AG09309 (cell line): ENCODE results near the gene NUBP2.

Source experiments
- DNase-seq: peaks from one replicate; pipeline ENCODE4 v3.0.0-alpha.2; 2010; ENCODE audit warnings: low read depth
- H3K4me3 ChIP-seq: 2 replicates; pipeline ENCODE4 v1.5.1; 2011; ENCODE audit warnings: mild to moderate bottlenecking, low read depth, low read length, moderate library complexity; ENCODE audit not compliant: control insufficient read depth
- TF ChIP-seq, protein P1 (sequence below): IDR thresholded peaks from 2 replicates; pipeline ENCODE4 v1.5.1; 2011; ENCODE audit warnings: mild to moderate bottlenecking, low read depth, low read length, inconsistent platforms; ENCODE audit not compliant: insufficient read depth, control insufficient read depth; ENCODE audit errors: missing control alignments

NUBP2 gene

DNA sequence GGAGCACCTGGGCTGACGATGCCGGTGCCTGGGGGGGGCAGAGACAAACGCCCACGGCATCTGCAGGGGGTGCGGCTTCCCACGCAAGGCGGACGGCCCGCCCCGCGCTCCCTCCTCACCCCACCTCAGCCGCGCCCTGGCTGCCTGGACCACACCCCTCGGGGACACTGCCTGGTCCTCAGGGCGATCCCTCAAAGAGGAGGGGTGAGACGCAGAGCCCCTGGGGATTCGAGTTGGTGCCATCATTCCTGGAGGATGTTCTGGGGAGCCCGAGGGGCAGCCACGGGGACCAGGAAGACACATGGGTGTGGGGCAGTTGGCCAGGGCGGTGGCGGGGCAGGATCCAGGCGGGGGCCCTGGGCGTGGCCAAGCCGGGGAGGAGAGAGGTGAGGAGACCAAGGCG, 6.9 kb downstream of the NUBP2 start:
- TF ChIP-seq, protein P1, sequence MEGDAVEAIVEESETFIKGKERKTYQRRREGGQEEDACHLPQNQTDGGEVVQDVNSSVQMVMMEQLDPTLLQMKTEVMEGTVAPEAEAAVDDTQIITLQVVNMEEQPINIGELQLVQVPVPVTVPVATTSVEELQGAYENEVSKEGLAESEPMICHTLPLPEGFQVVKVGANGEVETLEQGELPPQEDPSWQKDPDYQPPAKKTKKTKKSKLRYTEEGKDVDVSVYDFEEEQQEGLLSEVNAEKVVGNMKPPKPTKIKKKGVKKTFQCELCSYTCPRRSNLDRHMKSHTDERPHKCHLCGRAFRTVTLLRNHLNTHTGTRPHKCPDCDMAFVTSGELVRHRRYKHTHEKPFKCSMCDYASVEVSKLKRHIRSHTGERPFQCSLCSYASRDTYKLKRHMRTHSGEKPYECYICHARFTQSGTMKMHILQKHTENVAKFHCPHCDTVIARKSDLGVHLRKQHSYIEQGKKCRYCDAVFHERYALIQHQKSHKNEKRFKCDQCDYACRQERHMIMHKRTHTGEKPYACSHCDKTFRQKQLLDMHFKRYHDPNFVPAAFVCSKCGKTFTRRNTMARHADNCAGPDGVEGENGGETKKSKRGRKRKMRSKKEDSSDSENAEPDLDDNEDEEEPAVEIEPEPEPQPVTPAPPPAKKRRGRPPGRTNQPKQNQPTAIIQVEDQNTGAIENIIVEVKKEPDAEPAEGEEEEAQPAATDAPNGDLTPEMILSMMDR, result no peak
- H3K4me3 ChIP-seq, result no peak overlapping the region
- DNase-seq, result no peak

DNA sequence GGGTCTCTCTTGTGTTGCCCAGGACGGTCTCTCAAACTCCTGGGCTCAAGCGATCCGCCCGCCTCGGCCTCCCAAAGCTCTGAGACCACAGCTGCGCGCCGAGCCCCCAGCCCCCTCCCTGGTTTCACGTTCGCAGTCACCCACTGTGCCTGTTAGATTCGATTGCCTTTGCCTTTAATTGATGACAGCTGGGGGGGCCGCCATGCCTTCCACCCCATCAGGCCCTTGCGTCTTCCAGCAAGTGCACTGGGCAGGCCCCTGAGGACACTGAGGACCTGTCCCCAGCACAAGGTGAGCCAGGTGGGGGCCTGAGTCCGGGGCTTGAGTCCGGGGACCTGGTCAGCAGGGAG, 7.5 kb downstream of the NUBP2 start:
- DNase-seq, result no peak
- no peak overlapping the region for H3K4me3 ChIP-seq
- TF ChIP-seq, protein P1, result no peak

DNA sequence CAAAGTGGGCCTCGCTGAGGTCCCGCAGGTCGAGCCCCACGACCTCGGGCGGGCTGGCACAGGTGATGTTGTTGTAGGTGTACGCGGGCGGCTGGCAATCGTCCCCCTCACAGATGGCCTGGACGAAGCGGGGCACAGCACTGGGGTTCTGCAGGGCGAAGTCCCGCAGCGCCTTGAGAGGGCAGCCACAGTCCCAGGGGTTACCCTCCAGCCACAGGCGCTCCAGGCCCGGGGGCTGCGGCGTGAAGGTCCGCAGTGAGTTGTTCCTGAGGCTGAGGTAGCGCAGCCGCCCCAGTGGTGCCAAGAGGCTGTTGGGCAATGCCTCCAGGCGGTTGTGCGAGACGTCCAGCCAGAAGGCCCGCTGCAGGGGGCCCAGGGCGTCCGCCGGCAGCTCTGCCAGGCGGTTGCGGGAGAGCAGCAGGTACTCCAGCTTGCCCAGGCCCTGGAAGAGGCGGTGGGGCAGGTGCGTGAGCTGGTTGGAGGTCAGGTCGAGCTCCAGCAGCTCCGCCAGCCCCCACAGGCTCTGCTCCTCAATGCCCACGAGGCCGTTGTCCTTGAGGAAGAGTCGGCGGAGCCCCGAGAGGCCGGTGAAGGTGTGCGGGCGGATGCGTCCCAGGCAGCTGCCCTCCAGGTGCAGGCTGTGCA, 8.0 kb downstream of the NUBP2 start:
- H3K4me3 ChIP-seq, result no peak overlapping the region
- no peak for DNase-seq
- TF ChIP-seq, protein P1, result no peak

DNA sequence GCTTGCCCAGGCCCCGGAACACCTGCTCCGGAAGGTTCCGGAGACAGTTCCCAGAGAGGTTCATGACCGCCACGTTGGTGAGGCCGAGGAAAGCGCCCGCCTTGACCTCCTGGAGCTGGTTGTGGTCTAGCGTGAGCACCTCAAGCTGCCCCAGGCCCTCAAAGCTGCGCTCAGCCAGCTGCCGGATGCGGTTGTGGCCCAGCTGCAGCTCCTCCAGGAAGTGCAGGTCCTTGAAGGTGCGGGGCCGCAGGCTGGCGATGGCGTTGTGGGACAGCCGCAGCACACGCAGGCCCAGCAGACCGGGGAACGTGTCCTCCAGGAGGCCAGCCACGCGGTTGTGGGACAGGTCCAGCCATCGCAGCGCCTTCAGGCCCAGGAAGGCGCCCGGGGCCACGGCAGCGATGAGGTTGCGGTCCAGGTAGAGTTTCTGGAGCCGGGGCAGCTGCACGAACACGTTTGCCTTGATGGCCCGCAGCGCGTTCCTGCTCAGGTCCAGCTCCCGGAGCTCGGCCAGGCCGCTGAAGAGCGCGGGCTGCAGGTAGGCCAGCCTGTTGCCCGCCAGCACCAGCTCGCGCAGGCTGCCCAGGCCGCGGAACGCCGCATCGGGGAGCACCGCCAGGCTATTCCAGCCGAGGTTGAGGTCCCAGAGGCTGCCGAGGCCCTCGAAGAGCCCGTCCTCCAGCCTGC, 8.6 kb downstream of the NUBP2 start:
- H3K4me3 ChIP-seq, result no peak overlapping the region
- no peak for DNase-seq
- TF ChIP-seq, protein P1, result no peak

DNA sequence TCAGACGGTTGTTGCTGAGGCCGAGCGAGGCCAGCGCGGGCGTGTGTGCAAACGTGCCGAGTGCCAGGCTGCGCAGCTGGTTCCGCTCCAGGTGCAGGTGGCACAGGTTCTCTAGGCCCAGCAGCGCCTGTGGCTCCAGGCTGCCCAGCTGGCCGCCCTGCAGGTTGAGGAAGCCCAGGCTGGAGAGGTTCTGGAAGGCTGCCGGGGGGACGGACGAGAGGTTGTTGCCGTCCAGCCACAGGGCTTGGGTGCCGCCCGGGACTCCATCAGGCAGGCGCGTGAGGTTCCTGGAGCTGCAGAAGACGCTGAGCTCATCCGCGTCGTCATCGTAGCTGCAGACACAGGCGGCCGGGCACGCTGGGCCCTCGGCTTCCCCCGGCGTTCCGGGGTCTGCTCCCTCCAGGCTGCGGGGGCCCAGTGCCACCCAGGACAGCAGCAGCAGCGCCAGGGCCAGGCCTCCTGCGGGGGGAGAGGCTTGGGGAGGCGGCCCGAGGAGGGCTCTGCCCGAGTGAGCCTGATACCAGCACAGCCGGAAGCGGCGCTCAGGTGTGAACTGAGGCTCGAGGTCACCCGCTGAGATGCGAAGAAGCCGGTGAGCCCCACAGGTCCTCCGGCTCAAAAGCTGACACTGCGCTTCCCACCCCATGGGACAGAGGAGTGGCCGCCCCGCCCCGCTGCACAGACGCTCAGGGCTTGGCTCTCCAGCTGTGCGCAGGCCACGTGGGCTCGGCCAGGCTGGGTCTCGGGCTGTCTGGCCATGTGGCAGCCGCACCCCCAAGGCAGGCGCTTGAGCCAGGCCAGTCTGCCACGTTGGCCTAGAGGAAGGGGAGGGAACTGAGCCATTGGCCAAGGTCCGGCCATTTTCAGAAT, 9.4 kb downstream of the NUBP2 start:
- TF ChIP-seq, protein P1, result no peak
- no peak for DNase-seq
- no peak overlapping the region for H3K4me3 ChIP-seq

DNA sequence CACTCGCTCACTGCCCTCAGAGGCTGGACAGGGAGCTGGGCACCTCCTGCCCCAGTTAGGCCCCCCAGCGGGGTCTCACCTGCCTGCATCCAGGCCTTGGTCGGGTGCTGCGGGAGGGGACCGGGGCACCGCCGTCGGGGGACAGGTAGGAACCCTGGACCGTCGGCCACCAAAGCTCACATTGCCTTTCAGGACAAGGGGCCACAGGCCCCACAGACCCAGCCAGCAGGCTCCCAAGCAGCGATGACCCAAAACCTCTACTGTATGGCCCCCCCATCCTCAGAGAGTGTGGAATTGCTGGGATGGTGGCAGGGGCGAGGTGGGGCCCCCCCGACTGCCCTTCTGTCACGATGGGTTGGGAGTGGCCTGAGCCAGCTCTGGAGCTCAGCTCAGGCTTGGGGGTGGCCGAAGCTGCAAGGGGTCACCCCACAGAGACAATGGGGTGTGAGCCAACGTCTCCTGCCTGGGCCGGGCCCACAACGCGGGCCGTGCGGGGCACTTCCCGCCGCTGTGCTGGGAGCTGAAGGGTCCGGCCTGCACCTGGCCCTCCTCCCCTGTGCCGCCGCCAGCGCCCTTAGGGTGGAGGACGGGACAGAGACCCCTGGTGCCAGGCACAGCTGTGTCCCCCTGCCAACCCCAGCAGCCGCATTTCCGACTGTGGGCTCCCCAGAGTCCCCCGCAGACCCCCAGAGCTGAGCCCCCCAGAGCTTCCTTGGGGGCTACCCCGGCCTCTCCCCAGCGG, 10.2 kb downstream of the NUBP2 start:
- no peak for DNase-seq
- TF ChIP-seq, protein P1, result no peak
- H3K4me3 ChIP-seq, result no peak overlapping the region
